PC-3 (cell line): ENCODE measurements around the gene SERPINE1.

Experiments used
- CTCF ChIP-seq: fragments of 300-600 bp; sonication (generic); conservative IDR thresholded peaks from 2 replicates; pipeline ENCODE4 v1.5.1; 2017; ENCODE audit warnings: antibody characterized with exemption, low read depth, mild to moderate bottlenecking, low read length
- EZH2 ChIP-seq: fragments of 300-600 bp; sonication (generic); IDR thresholded peaks from one replicate; pipeline ENCODE4 v1.6.1; 2017; ENCODE audit warnings: antibody characterized with exemption, mild to moderate bottlenecking, low read length; ENCODE audit not compliant: unreplicated experiment

GRCh38 chr7:101115215-101115614 is 11.7 kb upstream of the SERPINE1 start:
- TF ChIP-seq CTCF: no peak
- no peak for TF ChIP-seq EZH2
